CD14-positive monocyte (primary cell): Measurements from ENCODE around the gene FALEC. TPM values are rescaled to one million over a fixed set of nuclear protein-coding genes. Genes with fewer than 3 reads are reported as not detected.

Experiments
- DNase-seq, 3 donors: peaks; one replicate each; pipeline ENCODE4 v3.0.0-alpha.2; 2011 to 2022
- H2AFZ ChIP-seq: 2 replicates; pipeline ENCODE4 v1.6.0; 2012; ENCODE audit warnings: mild to moderate bottlenecking, low read depth, low read length, inconsistent platforms; ENCODE audit not compliant: insufficient read depth, poor library complexity, severe bottlenecking
- H3K27ac ChIP-seq, 2 donors: 1 replicate in 1 of 2; 2 replicates in 1 of 2; pipeline ENCODE4 v1.5.1; 2012 to 2013; ENCODE audit warnings: low read length in 2 of 2, control low read depth in 1 of 2, inconsistent platforms in 1 of 2, low read depth in 1 of 2, mild to moderate bottlenecking in 1 of 2
- H3K27me3 ChIP-seq, 2 donors: one replicate each; pipeline versions ENCODE4 v1.6.0 to v1.6.1; 2011 to 2013; ENCODE audit warnings: low read length in 2 of 2; ENCODE audit not compliant: control insufficient read depth in 2 of 2, insufficient read depth in 2 of 2
- H3K36me3 ChIP-seq, 2 donors: replicated peaks in 1 of 2; 1 replicate in 1 of 2; 2 replicates in 1 of 2; pipeline versions ENCODE4 v1.5.1 to v1.6.1; 2012 to 2013; ENCODE audit warnings: low read length in 2 of 2, control low read depth in 1 of 2, inconsistent platforms in 1 of 2, mild to moderate bottlenecking in 1 of 2; ENCODE audit not compliant: insufficient read depth in 2 of 2, control insufficient read depth in 1 of 2
- H3K4me1 ChIP-seq, 2 donors: 1 replicate in 1 of 2; 2 replicates in 1 of 2; pipeline versions ENCODE4 v1.5.1 to v1.6.1; 2012 to 2013; ENCODE audit warnings: low read length in 2 of 2, control low read depth in 1 of 2, inconsistent platforms in 1 of 2, mild to moderate bottlenecking in 1 of 2, moderate library complexity in 1 of 2; ENCODE audit not compliant: insufficient read depth in 2 of 2, control insufficient read depth in 1 of 2
- H3K4me2 ChIP-seq: replicated peaks from 2 replicates; pipeline ENCODE3; 2012; ENCODE audit warnings: low read length, moderate library complexity, mild to moderate bottlenecking; ENCODE audit not compliant: poor library complexity, severe bottlenecking; ENCODE audit errors: extremely low read depth
- H3K4me3 ChIP-seq, 3 experiments: fragments of 200-600 bp in 1 of 3; sonication (generic) in 1 of 3; replicated peaks in 1 of 3; 1 replicate in 2 of 3; 2 replicates in 1 of 3; pipeline ENCODE4 v1.5.1; 2011 to 2013; ENCODE audit warnings: low read length in 3 of 3, mild to moderate bottlenecking in 3 of 3, control low read depth in 2 of 3, low read depth in 2 of 3, inconsistent platforms in 1 of 3, moderate library complexity in 1 of 3
- H3K79me2 ChIP-seq: 2 replicates; pipeline ENCODE4 v1.6.0; 2012; ENCODE audit warnings: mild to moderate bottlenecking, control low read depth, inconsistent platforms, low read length, moderate library complexity; ENCODE audit not compliant: insufficient read depth
- H3K9ac ChIP-seq: 2 replicates; pipeline ENCODE4 v1.6.0; 2017; ENCODE audit warnings: low read length, mild to moderate bottlenecking; ENCODE audit not compliant: insufficient read depth, poor library complexity, severe bottlenecking
- H3K9me3 ChIP-seq, 2 donors: replicated peaks in 1 of 2; 1 replicate in 1 of 2; 2 replicates in 1 of 2; pipeline versions ENCODE4 v1.5.1 to v1.6.1; 2012 to 2013; ENCODE audit warnings: low read length in 2 of 2, control low read depth in 1 of 2; ENCODE audit not compliant: control insufficient read depth in 1 of 2, insufficient read depth in 1 of 2
- H4K20me1 ChIP-seq: 2 replicates; pipeline ENCODE4 v1.6.0; 2012; ENCODE audit warnings: mild to moderate bottlenecking, low read length, control low read depth, moderate library complexity; ENCODE audit not compliant: insufficient read depth
- H3K27ac Mint-ChIP-seq, 7 donors: one replicate each; pipeline ENCODE4 v1.8.0; 2020; ENCODE audit warnings: mild to moderate bottlenecking in 7 of 7, mixed read lengths in 7 of 7, moderate library complexity in 6 of 7, inconsistent platforms in 2 of 7
- H3K27me3 Mint-ChIP-seq, 3 donors: one replicate each; pipeline ENCODE4 v1.8.0; 2021 to 2022; ENCODE audit warnings: low read depth in 3 of 3, mild to moderate bottlenecking in 3 of 3, mixed read lengths in 3 of 3, moderate library complexity in 3 of 3, inconsistent platforms in 1 of 3
- H3K36me3 Mint-ChIP-seq, 2 donors: one replicate each; pipeline ENCODE4 v1.8.0; 2020; ENCODE audit warnings: mixed read lengths in 2 of 2, inconsistent platforms in 1 of 2, mild to moderate bottlenecking in 1 of 2
- H3K4me1 Mint-ChIP-seq: one replicate; pipeline ENCODE4 v1.8.0; 2020; ENCODE audit warnings: mild to moderate bottlenecking, mixed read lengths
- H3K4me3 Mint-ChIP-seq, 2 donors: one replicate each; pipeline ENCODE4 v1.8.0; 2020; ENCODE audit warnings: mild to moderate bottlenecking in 2 of 2, mixed read lengths in 2 of 2, moderate library complexity in 1 of 2
- H3K9me3 Mint-ChIP-seq, 7 donors: one replicate each; pipeline ENCODE4 v1.8.0; 2020 to 2022; ENCODE audit warnings: mixed read lengths in 7 of 7, mild to moderate bottlenecking in 6 of 7, moderate library complexity in 6 of 7, inconsistent platforms in 2 of 7
- CTCF ChIP-seq: fragments of 200-600 bp; IDR thresholded peaks from one replicate; pipeline ENCODE4 v1.8.0; 2022; ENCODE audit warnings: antibody characterized with exemption, mild to moderate bottlenecking
- WGBS: methylation state at CpG from one replicate; pipeline ENCODE4 v1.1.5; 2013; ENCODE audit warnings: missing lambda C conversion rate; ENCODE audit not compliant: insufficient coverage; 5-methylcytosine and 5-hydroxymethylcytosine counted together
- intact Hi-C, 2 donors: fragments of 100-400 bp; cut with micrococcal nuclease; formaldehyde crosslinking; loops; one replicate each; pipeline versions ENCODE4 v1.15.0 to v1.15.1; 2023
- polyA plus RNA-seq, 3 donors: library from polyadenylated mRNA; depleted of rRNA in 1 of 3; unstranded in 2 of 3; stranded (reverse) in 1 of 3; fragments of 300-500 nt in 2 of 3; fragments of >200 nt in 1 of 3; fragmentation: Illumina TruSeq in 2 of 3; gene quantifications; 1 replicate in 2 of 3; 2 replicates in 1 of 3; pipeline ENCODE4 v1.2.3, GENCODE V29; 2012 to 2021

Gene FALEC
- polyA plus RNA-seq, 3 donors, result not detected

GRCh38 chr1:150487763-150488115 lies 27.8 kb upstream of the FALEC start:
- peaks cover 11% of the 10 kb centered on the region for H3K4me1 Mint-ChIP-seq
- DNase-seq, result no peak
- WGBS, result no CpG with 5 or more reads among the region's 7 CpGs
- Histone ChIP-seq H3K4me1 (peaks cover 9% of the 10 kb centered on the region in 2 donors), H3K36me3 (peaks cover 24 to 41% of the 10 kb centered on the region in 2 donors), H3K9ac (peak overlapping the region; percentile 82), H4K20me1 (no peaks in the 10 kb centered on the region), H2AFZ (peak overlapping the region; percentile 92), H3K9me3 (no peaks in the 10 kb centered on the region), H3K27ac (peak overlapping the region in 1 of 2 donors; percentile 82), H3K79me2 (peaks cover 10% of the 10 kb centered on the region), H3K27me3 (no peaks in the 10 kb centered on the region), H3K4me3 (peak overlapping the region; percentile 70 to 96 (median 84)), H3K4me2 (peak overlapping the region; percentile 80)
- H3K9me3 Mint-ChIP-seq, result peaks cover 0 to 2% (median 0%) of the 10 kb centered on the region in 7 donors
- H3K36me3 Mint-ChIP-seq, result peaks cover 30 to 37% of the 10 kb centered on the region in 2 donors
- no peak for TF ChIP-seq CTCF
- intact Hi-C loops, result loop anchor here in 1 of 2 donors (10.0 kb wide), 1 partner anchor 67 kb away; no protein-coding TSS in a partner anchor
- peak overlapping the region; percentile 90 to 98 (median 95) for H3K27ac Mint-ChIP-seq
- peak overlapping the region; percentile 97 to 99 for H3K4me3 Mint-ChIP-seq
- H3K27me3 Mint-ChIP-seq, result peaks cover 3% of the 10 kb centered on the region in 3 donors

GRCh38 chr1:150493175-150493574 lies 22.4 kb upstream of the FALEC start:
- WGBS, result 100% methylated on average over 3 of the region's 8 CpGs
- Histone ChIP-seq H3K4me2 (no peak overlapping the region), H3K79me2 (peaks cover 1% of the 10 kb centered on the region), H3K27ac (no peak overlapping the region), H2AFZ (no peak overlapping the region), H3K36me3 (peaks cover 55 to 83% of the 10 kb centered on the region in 2 donors), H3K9me3 (no peaks in the 10 kb centered on the region), H3K27me3 (no peaks in the 10 kb centered on the region), H3K9ac (no peak overlapping the region), H3K4me1 (peaks cover 1 to 2% of the 10 kb centered on the region in 2 donors), H3K4me3 (no peak overlapping the region), H4K20me1 (no peaks in the 10 kb centered on the region)
- intact Hi-C loops, result loop anchor here in 1 of 2 donors (1.0 kb wide), 1 partner anchor 15 kb away; the partner anchor contains the start of gene ECM1
- H3K27ac Mint-ChIP-seq, result peak overlapping the region in 1 of 7 donors; percentile 55
- H3K4me3 Mint-ChIP-seq, result no peak overlapping the region
- DNase-seq, result no peak
- peaks cover under 1% of the 10 kb centered on the region for H3K4me1 Mint-ChIP-seq
- peaks cover 65 to 86% of the 10 kb centered on the region in 2 donors for H3K36me3 Mint-ChIP-seq
- no peak for TF ChIP-seq CTCF
- peaks cover 0 to 3% (median 0%) of the 10 kb centered on the region in 7 donors for H3K9me3 Mint-ChIP-seq
- H3K27me3 Mint-ChIP-seq, result no peaks in the 10 kb centered on the region
